GM12878 (cell line): ENCODE results near the gene PDE4DIP. TPM values are rescaled to one million over a fixed set of nuclear protein-coding genes. Genes with fewer than 3 reads are reported as not detected.
"Not testable (repeated sequence)": the region's sequence is repeated elsewhere in the genome, so short reads cannot be mapped to it uniquely, and the experiment has no call there.

Source experiments
- ATAC-seq: fragments of 200-7000 bp; cut with Tn5 transposase; 3 replicates; pipeline ENCODE4 v1.9.1; 2020; ENCODE audit warnings: mild to moderate bottlenecking, moderate library complexity
- BruUV-seq: library from RNA; stranded (reverse); fragments of 400-500 nt; replicated peaks from 2 replicates; lab custom pipeline; 2021; lab: Mats Ljungman, UMichigan
- CTCF ChIA-PET: fragments of 300-600 bp; sonication (Branson Sonifier 250); formaldehyde crosslinking; extraction: SDS; loops from one replicate; lab custom pipeline; 2021; ENCODE audit warnings: inconsistent platforms; lab: Yijun Ruan, JAX
- POLR2A ChIA-PET: fragments of 350-600 bp; formaldehyde crosslinking; extraction: SDS; loops from one replicate; lab custom pipeline; 2021; ENCODE audit warnings: inconsistent platforms; lab: Charles Lee
- RAD21 ChIA-PET: fragments of 300-600 bp; sonication (Branson Sonifier 250); formaldehyde crosslinking; loops from one replicate; lab custom pipeline; 2023; ENCODE audit warnings: antibody characterized with exemption; ENCODE audit not compliant: unreplicated experiment; lab: Charles Lee
- SMC1A ChIA-PET: fragments of 300-600 bp; sonication (Branson Sonifier 250); formaldehyde crosslinking; loops from one replicate; lab custom pipeline; 2023; ENCODE audit not compliant: unreplicated experiment, uncharacterized antibody; lab: Charles Lee
- DNase-seq: peaks from one replicate; pipeline ENCODE4 v3.0.0-alpha.2; 2011; ENCODE audit warnings: low read depth, low spot score
- FAIRE-seq: peaks from 3 replicates; lab custom pipeline; 2011; peaks lifted over from hg19 to GRCh38; lab: Jason Lieb, UNC
- H2AFZ ChIP-seq: 2 replicates; pipeline ENCODE4 v1.6.0; 2011; ENCODE audit warnings: low read depth, low read length, control low read depth; ENCODE audit not compliant: control insufficient read depth
- H3K27ac ChIP-seq: 2 replicates; pipeline ENCODE4 v1.5.1; 2011; ENCODE audit warnings: control low read depth; ENCODE audit not compliant: control insufficient read depth, insufficient read depth
- H3K27me3 ChIP-seq, 2 experiments: replicated peaks in 1 of 2; 2 replicates each; pipeline versions ENCODE4 v1.6.0 to v1.6.1; 2011; ENCODE audit warnings: low read length in 1 of 2; ENCODE audit not compliant: control insufficient read depth in 2 of 2, insufficient read depth in 2 of 2
- H3K36me3 ChIP-seq, 2 experiments: 2 replicates each; pipeline ENCODE4 v1.5.1; 2011; ENCODE audit warnings: low read length in 1 of 2; ENCODE audit not compliant: control insufficient read depth in 2 of 2, insufficient read depth in 2 of 2
- H3K4me1 ChIP-seq: 2 replicates; pipeline ENCODE4 v1.6.1; 2011; ENCODE audit warnings: mild to moderate bottlenecking, low read length, moderate library complexity, mixed read lengths; ENCODE audit not compliant: control insufficient read depth, insufficient read depth
- H3K4me2 ChIP-seq: 2 replicates; pipeline ENCODE4 v1.6.0; 2011; ENCODE audit warnings: control low read depth; ENCODE audit not compliant: control insufficient read depth, insufficient read depth
- H3K4me3 ChIP-seq: fragments of 200-600 bp; sonication (generic); 2 replicates; pipeline ENCODE4 v1.5.1; 2016
- H3K79me2 ChIP-seq: 2 replicates; pipeline ENCODE4 v1.6.0; 2011; ENCODE audit warnings: low read length; ENCODE audit not compliant: control insufficient read depth, insufficient read depth
- H3K9ac ChIP-seq: 2 replicates; pipeline ENCODE4 v1.8.0; 2011; ENCODE audit warnings: low read length, control low read depth, mixed read lengths; ENCODE audit not compliant: control insufficient read depth, insufficient read depth
- H3K9me3 ChIP-seq: replicated peaks from 3 replicates; pipeline ENCODE4 v1.5.1; 2011; ENCODE audit warnings: mild to moderate bottlenecking, low read length; ENCODE audit not compliant: control insufficient read depth, insufficient read depth
- H4K20me1 ChIP-seq: 2 replicates; pipeline ENCODE4 v1.6.0; 2011; ENCODE audit not compliant: control insufficient read depth, insufficient read depth
- WGBS: methylation state at CpG from one replicate; pipeline ENCODE4 v1.1.6; 2016; ENCODE audit warnings: low lambda C conversion rate; ENCODE audit not compliant: insufficient replicate concordance, insufficient coverage; ENCODE audit errors: missing lambda C conversion rate; 5-methylcytosine and 5-hydroxymethylcytosine counted together
- in situ Hi-C: fragments of 300-500 bp; cut with MboI; formaldehyde crosslinking; loops from 9 replicates; pipeline ENCODE4 v1.14.3; 2018; ENCODE audit warnings: mixed read lengths
- intact Hi-C: fragments of 100-400 bp; cut with micrococcal nuclease; formaldehyde crosslinking; loops from one replicate; pipeline ENCODE4 v1.14.2; 2022; ENCODE audit not compliant: unreplicated experiment
- polyA plus RNA-seq, 11 experiments: library from polyadenylated mRNA; depleted of rRNA in 4 of 11; unstranded in 6 of 11; stranded (reverse) in 5 of 11; fragments of >200 nt; fragmentation: Nextera tagmentation in 4 of 11; fragmentation: Illumina TruSeq in 1 of 11; extraction: Ambion mirVana in 4 of 11; extraction: Trizol in 1 of 11; gene quantifications; 1 replicate in 1 of 11; 2 replicates in 10 of 11; pipeline versions ENCODE4 v1.2.1 to v1.2.3, GENCODE V29; 2011 to 2016; ENCODE audit warnings: inconsistent platforms in 2 of 11, missing spikeins in 2 of 11, low read depth in 1 of 11
- total RNA-seq, 4 experiments: library from RNA; depleted of rRNA in 3 of 4; stranded (reverse); fragments of >200 nt in 3 of 4; fragmentation: Illumina TruSeq in 1 of 4; extraction: Trizol in 1 of 4; gene quantifications; 2 replicates each; pipeline versions ENCODE4 v1.2.1 to v1.2.3, GENCODE V29; 2013 to 2021

Gene PDE4DIP
- total and polyA plus RNA-seq, 10 of the 15 experiments (the other 5 are each of a cell fraction or from before 2014, with no cell fraction given) = 3.5 to 9.0 (median 5.4) TPM

- RAD21 ChIA-PET, in situ Hi-C loops, CTCF ChIA-PET, H3K27ac ChIP-seq, H3K4me2 ChIP-seq, H3K4me3 ChIP-seq, H2AFZ ChIP-seq, POLR2A ChIA-PET, H3K27me3 ChIP-seq, DNase-seq, SMC1A ChIA-PET, BruUV-seq, H3K36me3 ChIP-seq, H4K20me1 ChIP-seq, intact Hi-C loops, H3K9ac ChIP-seq, H3K79me2 ChIP-seq, H3K4me1 ChIP-seq, H3K9me3 ChIP-seq: not testable (repeated sequence)
- FAIRE-seq (peak; percentile 88), ATAC-seq (peak; percentile 88)
- WGBS = 47% methylated on average over 1 of the region's 2 CpGs
Measured at GRCh38 chr1:148966084-148966483, 121.9 kb downstream of the PDE4DIP start.

- CTCF ChIA-PET, H4K20me1 ChIP-seq, DNase-seq, H3K27ac ChIP-seq, H3K9ac ChIP-seq, H3K4me2 ChIP-seq, H3K27me3 ChIP-seq, in situ Hi-C loops, ATAC-seq, H3K36me3 ChIP-seq, SMC1A ChIA-PET, H3K4me3 ChIP-seq, H3K79me2 ChIP-seq, H3K9me3 ChIP-seq, RAD21 ChIA-PET, intact Hi-C loops, FAIRE-seq, BruUV-seq, H2AFZ ChIP-seq, H3K4me1 ChIP-seq, POLR2A ChIA-PET: not testable (repeated sequence)
- WGBS = no CpG with 5 or more reads among the region's 2 CpGs
Measured at GRCh38 chr1:148967580-148967979, 123.4 kb downstream of the PDE4DIP start.

- BruUV-seq, SMC1A ChIA-PET, H3K4me2 ChIP-seq, H3K36me3 ChIP-seq, DNase-seq, H3K27me3 ChIP-seq, H2AFZ ChIP-seq, FAIRE-seq, H3K27ac ChIP-seq, H3K9me3 ChIP-seq, H3K9ac ChIP-seq, intact Hi-C loops, H3K4me1 ChIP-seq, RAD21 ChIA-PET, ATAC-seq, H3K79me2 ChIP-seq, POLR2A ChIA-PET, CTCF ChIA-PET, in situ Hi-C loops, H4K20me1 ChIP-seq, H3K4me3 ChIP-seq: not testable (repeated sequence)
- 90% methylated on average over 3 of the region's 3 CpGs for WGBS
Measured at GRCh38 chr1:148968682-148969081, 124.5 kb downstream of the PDE4DIP start.

- H3K27me3 ChIP-seq, FAIRE-seq, H3K4me1 ChIP-seq, H3K4me3 ChIP-seq, H3K27ac ChIP-seq, H3K4me2 ChIP-seq, H3K79me2 ChIP-seq, POLR2A ChIA-PET, BruUV-seq, in situ Hi-C loops, H3K9ac ChIP-seq, H2AFZ ChIP-seq, SMC1A ChIA-PET, RAD21 ChIA-PET, DNase-seq, H4K20me1 ChIP-seq, intact Hi-C loops, H3K36me3 ChIP-seq, H3K9me3 ChIP-seq, ATAC-seq, CTCF ChIA-PET: not testable (repeated sequence)
- WGBS = 90% methylated on average over 2 of the region's 5 CpGs
Measured at GRCh38 chr1:148969126-148969525, 124.9 kb downstream of the PDE4DIP start.
